CD4-positive, alpha-beta T cell treated with Interleukin-21 for 1 hour (primary cell): ENCODE results near the gene TEAD1.

Source experiments
- DNase-seq: peaks from one replicate; pipeline ENCODE4 v3.0.0-alpha.2; 2020

Gene TEAD1

GRCh38 chr11:12963051-12963450 is 288.8 kb downstream of the TEAD1 start:
- no peak for DNase-seq

GRCh38 chr11:12963792-12964536 is 289.7 kb downstream of the TEAD1 start:
- DNase-seq, result peak; percentile 54

DNA sequence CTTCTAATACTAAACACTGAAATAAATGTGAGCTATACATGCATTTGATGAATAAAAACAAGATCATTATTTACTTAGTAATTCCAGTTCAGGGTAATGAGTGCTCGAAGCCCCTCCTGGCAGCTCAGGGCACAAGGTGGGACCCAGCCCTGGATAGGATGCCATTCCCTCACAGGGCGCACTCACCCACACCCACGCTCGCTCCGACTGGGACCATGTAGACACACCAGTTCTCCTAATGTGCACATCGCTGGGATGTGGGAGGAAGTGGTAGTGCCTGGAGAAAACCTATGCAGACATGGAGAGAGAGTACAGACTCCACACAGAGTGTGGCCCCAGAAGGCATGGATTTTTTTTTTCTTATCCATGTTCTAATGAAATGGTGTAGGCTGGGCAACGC is 290.4 kb downstream of the TEAD1 start:
- no peak for DNase-seq

- no peak for DNase-seq
Measured at GRCh38 chr11:12966002-12966401, 291.8 kb downstream of the TEAD1 start.

DNA sequence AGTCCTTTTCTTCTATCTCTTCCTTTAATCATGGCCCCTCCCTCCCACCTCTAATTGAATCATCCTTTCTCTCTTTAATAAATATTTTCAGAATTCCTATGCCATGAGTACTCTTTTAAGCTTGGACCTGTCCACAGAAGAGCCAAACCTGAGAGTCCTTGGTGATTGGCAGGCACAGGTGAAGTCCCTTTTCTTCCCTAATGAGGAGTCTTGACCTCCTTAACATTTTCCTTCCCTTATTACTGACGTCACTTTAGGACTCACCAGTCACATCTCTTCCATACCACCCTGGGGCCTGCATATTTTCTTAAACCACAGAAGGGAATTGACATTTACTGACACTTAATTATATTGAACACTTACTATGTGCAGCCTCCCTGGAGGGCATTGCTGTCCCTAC is 293.9 kb downstream of the TEAD1 start:
- DNase-seq, result no peak

- DNase-seq, result no peak
Measured at GRCh38 chr11:12968826-12969225, 294.6 kb downstream of the TEAD1 start.

- DNase-seq, result no peak
Measured at GRCh38 chr11:12971955-12972354, 297.7 kb downstream of the TEAD1 start.

- no peak for DNase-seq
Measured at GRCh38 chr11:12973528-12974181, 299.4 kb downstream of the TEAD1 start.

DNA sequence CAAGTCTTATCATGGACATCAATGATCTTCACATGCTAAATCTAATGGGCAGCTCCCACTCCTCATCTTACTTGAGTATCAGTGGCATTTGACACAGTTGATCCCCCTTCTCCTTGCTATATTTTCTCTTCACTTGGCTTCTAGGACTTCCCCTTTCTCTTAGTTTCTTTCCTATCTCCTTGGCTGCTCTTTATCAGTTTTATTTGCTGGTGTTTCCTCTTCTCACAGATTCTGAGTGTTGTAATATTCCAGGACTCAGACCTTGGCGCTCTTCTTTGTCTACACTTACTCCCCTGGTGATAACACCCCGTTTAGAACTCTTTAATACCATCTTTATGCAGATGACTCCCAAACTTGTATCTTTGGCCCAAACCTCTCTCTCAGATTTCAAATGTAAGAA is 301.0 kb downstream of the TEAD1 start:
- DNase-seq, result no peak

DNA sequence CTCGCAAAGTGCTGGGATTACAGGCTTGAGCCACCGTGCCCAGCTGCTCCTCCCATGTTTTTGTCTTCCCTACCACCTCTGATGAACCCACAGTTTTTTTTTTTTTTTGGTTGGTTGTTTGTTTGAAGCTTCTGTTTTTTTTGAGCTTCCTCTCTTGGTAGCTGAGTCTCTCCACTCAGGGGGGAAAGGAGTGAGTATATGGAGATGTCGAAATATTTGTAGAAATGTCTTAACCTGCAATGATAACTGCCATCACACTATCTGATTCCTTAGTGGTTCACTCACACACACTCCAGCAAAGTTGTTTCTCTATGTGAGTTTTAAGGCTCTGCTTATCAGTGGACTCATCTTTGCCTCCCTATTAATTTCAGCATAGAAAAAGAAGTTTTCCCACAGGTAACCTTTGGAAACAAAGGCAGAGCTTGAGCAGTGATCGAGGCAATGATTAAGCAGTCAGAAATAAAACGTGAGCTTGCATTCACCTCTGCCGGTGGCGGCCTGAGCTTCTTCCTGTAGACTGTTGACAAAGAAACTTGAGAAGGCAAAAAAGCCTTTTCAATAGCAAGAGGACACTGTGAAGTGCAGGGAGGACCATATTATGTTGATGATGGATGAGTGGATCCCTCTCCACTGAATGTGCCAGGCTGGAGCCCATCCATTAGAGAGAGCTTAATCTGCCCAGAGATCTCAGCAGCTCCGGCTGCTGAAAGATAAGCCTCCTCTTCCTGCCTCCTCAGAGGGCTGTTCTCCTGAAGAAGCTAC is 305.9 kb downstream of the TEAD1 start:
- no peak for DNase-seq

GRCh38 chr11:12981676-12982522 is 307.7 kb downstream of the TEAD1 start:
- DNase-seq, result no peak

- no peak for DNase-seq
Measured at GRCh38 chr11:12983336-12983735, 309.1 kb downstream of the TEAD1 start.

GRCh38 chr11:12986194-12986898 is 312.1 kb downstream of the TEAD1 start:
- no peak for DNase-seq

DNA sequence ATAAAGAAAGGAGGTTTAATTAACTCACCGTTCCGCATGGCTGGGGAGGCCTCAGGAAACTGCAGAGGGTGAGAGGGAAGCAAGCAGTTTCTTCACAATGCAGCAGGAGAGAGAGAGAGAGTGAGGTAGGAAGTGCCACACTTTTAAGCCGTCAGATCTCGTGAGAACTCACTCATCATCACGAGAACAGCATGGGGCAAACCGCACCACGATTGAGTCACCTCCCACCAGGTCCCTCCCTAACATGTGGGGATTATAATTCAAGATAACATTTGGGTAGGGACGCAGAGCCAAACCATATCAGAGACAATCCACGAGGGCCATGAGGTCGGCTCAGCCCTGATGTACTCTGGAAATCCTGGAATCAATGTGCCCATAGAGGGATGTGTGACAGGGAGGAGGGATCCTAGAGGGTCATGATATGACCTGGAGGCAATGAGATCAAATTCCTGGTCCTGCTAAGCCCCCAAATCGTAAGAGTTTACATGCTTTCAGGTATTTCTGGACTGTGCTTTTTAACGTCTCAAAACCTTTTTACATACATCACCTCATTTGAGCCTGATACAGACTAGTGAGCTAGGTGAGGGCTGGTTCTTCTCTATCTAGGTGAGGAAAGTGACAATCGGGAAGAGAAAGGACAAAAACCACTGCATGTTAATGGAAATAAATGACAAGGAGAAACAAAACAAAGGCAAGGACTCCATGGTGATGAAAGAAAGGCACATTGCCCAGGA is 315.4 kb downstream of the TEAD1 start:
- no peak for DNase-seq

- no peak for DNase-seq
Measured at GRCh38 chr11:12990162-12990480, 315.9 kb downstream of the TEAD1 start.

GRCh38 chr11:12991426-12991825 is 317.2 kb downstream of the TEAD1 start:
- DNase-seq, result no peak

- DNase-seq, result no peak
Measured at GRCh38 chr11:12993626-12994025, 319.4 kb downstream of the TEAD1 start.
